PFSK-1 (cell line): ENCODE data around the gene SLC39A11.

Experiments
- POLR2AphosphoS5 ChIP-seq: IDR thresholded peaks from 2 replicates; pipeline ENCODE4 v1.6.1; 2012; ENCODE audit warnings: low read depth, mild to moderate bottlenecking, control low read depth, low read length, moderate library complexity
- REST ChIP-seq, 2 experiments: IDR thresholded peaks; 2 replicates each; pipeline versions ENCODE4 v1.6.1 to v1.8.0; 2011 to 2012; ENCODE audit warnings: low read depth in 2 of 2, low read length in 2 of 2, control low read depth in 1 of 2, inconsistent platforms in 1 of 2, mild to moderate bottlenecking in 1 of 2, moderate library complexity in 1 of 2; ENCODE audit not compliant: insufficient read depth in 1 of 2
- SIN3A ChIP-seq: IDR thresholded peaks from 2 replicates; pipeline ENCODE4 v1.6.1; 2012; ENCODE audit warnings: mild to moderate bottlenecking, low read length, moderate library complexity, borderline replicate concordance; ENCODE audit not compliant: insufficient read depth
- TAF1 ChIP-seq: IDR thresholded peaks from 2 replicates; pipeline ENCODE4 v1.6.1; 2012; ENCODE audit warnings: low read length, control low read depth, borderline replicate concordance; ENCODE audit not compliant: insufficient read depth

GRCh38 chr17:73022694-73023093 is 69.8 kb downstream of the SLC39A11 start:
- no peak for TF ChIP-seq POLR2AphosphoS5
- TF ChIP-seq REST (IDR thresholded peaks at IDR 0.05; ENCODE audit: insufficient read depth in 1 of 2, low read depth in 2 of 2, low read length in 2 of 2): no peak
- TF ChIP-seq TAF1: no peak
- TF ChIP-seq SIN3A: no peak
